ENCODE measurements around the gene SUMF1.
A peak's percentile ranks its signal among the peaks of the same experiment; 100 is the strongest.

Gene SUMF1

DNA sequence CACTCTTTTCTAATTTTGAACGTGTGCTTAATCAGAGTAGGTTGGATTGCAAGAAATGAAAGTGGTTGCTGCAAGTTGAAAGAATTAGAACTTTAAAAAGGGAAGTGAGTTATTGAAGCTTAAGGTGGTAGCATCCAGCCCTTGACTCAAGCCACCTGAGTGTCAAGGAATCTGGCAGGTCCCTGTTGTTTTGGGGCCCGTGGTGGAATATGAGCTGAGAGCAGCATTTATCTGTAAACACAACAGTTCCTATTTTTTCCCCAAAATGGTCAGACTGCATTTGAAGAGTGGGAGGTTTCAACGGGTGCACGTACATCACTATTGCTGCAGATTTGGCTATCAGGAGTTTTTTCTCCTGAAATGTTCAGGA is 27.8 kb upstream of the SUMF1 start:
- DNase-seq = peak; percentile 27
- H3K9me2 ChIP-seq (replicated peaks; ENCODE audit: insufficient read depth, low read length) = no peaks in the 10 kb centered on the region
- peak overlapping the region; percentile 84 for H2AFZ ChIP-seq (ENCODE audit: low read length)
- H3K4me3 ChIP-seq (ENCODE audit: low read length) = peak overlapping the region; percentile 77
- no peak overlapping the region for H3K27ac ChIP-seq (ENCODE audit: low read length)
- H3K9ac ChIP-seq (ENCODE audit: low read length) = peak overlapping the region; percentile 27; the same call in 1 of the 2 replicates
- TF ChIP-seq, protein P1, sequence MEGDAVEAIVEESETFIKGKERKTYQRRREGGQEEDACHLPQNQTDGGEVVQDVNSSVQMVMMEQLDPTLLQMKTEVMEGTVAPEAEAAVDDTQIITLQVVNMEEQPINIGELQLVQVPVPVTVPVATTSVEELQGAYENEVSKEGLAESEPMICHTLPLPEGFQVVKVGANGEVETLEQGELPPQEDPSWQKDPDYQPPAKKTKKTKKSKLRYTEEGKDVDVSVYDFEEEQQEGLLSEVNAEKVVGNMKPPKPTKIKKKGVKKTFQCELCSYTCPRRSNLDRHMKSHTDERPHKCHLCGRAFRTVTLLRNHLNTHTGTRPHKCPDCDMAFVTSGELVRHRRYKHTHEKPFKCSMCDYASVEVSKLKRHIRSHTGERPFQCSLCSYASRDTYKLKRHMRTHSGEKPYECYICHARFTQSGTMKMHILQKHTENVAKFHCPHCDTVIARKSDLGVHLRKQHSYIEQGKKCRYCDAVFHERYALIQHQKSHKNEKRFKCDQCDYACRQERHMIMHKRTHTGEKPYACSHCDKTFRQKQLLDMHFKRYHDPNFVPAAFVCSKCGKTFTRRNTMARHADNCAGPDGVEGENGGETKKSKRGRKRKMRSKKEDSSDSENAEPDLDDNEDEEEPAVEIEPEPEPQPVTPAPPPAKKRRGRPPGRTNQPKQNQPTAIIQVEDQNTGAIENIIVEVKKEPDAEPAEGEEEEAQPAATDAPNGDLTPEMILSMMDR (IDR thresholded peaks at IDR 0.05; ENCODE audit: low read length) = no peak
- TF ChIP-seq EZH2phosphoT487 (IDR thresholded peaks at IDR 0.05; ENCODE audit: low read length) = no peak
- TF ChIP-seq EZH2 (optimal IDR thresholded peaks at IDR 0.05; ENCODE audit: low read depth, low read length) = no peak
- H3K36me3 ChIP-seq (replicated peaks; ENCODE audit: insufficient read depth, low read length) = no peaks in the 10 kb centered on the region
- H3K9me3 ChIP-seq (replicated peaks; ENCODE audit: insufficient read depth, low read length) = no peaks in the 10 kb centered on the region
- H3K4me2 ChIP-seq (ENCODE audit: low read depth, low read length) = peak overlapping the region; percentile 92
- H3K79me2 ChIP-seq (ENCODE audit: low read length) = no peaks in the 10 kb centered on the region
- H3K27me3 ChIP-seq (replicated peaks; ENCODE audit: insufficient read depth, low read length) = no peaks in the 10 kb centered on the region
- H4K20me1 ChIP-seq (ENCODE audit: insufficient read depth, low read length) = no peaks in the 10 kb centered on the region
- no peaks in the 10 kb centered on the region for H3K4me1 ChIP-seq (ENCODE audit: low read length)
- H3F3A ChIP-seq (ENCODE audit: insufficient read depth, low read length) = peaks cover 13% of the 10 kb centered on the region

DNA sequence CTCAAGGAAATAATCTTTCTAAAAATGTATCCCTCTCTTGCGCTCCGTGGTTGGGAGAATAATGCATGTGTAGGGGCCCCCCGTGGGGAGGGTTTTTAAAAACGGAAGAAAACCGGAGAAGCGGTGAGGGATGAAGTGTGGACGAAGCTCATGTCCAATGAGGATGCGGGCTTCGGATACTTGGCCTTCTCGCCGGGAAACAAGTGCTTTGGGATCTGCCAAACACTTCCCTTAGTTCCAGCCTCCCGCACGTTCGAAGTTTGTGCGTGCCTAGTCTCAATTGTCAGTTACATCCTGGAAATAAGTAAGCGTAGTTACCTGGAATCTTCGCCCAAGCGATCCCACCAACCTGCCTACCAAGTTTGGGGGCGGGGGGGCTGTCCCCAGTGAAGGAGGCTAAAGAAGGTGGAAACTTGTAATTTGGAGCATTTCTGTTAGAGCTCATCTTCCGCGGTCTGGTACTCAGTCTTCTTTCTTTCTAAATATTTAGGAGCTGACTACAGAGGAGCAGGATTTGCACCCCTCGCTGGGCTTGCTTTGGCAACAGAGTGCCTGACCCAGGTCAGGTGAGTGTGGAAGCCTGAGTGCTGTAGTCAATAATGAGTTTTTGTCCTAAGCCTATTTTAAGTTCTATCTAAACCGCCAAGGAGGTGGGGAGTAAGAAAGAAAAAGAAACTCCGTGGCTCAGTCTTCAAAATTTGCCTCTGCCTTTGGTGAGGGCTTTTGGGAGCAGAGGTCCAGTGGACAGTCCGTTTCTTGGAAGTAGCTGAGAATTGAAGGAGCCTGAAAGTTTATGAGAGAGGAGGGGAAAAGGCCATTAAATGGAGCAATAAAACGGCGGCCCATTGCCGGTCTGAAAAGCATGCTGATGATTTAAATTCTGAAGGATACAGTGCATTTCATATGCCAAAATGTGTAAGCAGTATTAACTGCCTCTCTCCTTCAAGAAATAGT is 27.1 kb upstream of the SUMF1 start:
- H3K4me3 ChIP-seq (ENCODE audit: low read length) = peak overlapping the region; percentile 77
- H3K36me3 ChIP-seq (replicated peaks; ENCODE audit: insufficient read depth, low read length) = no peaks in the 10 kb centered on the region
- H2AFZ ChIP-seq (ENCODE audit: low read length) = peak overlapping the region; percentile 84
- peaks cover 13% of the 10 kb centered on the region for H3F3A ChIP-seq (ENCODE audit: insufficient read depth, low read length)
- no peaks in the 10 kb centered on the region for H3K4me1 ChIP-seq (ENCODE audit: low read length)
- TF ChIP-seq EZH2phosphoT487 (IDR thresholded peaks at IDR 0.05; ENCODE audit: low read length) (no peak), EZH2 (optimal IDR thresholded peaks at IDR 0.05; ENCODE audit: low read depth, low read length) (no peak)
- TF ChIP-seq, protein P1 (IDR thresholded peaks at IDR 0.05; ENCODE audit: low read length) = no peak
- H4K20me1 ChIP-seq (ENCODE audit: insufficient read depth, low read length) = no peaks in the 10 kb centered on the region
- no peaks in the 10 kb centered on the region for H3K27me3 ChIP-seq (replicated peaks; ENCODE audit: insufficient read depth, low read length)
- no peak for DNase-seq
- H3K9me2 ChIP-seq (replicated peaks; ENCODE audit: insufficient read depth, low read length) = no peaks in the 10 kb centered on the region
- H3K4me2 ChIP-seq (ENCODE audit: low read depth, low read length) = peak overlapping the region; percentile 92
- H3K27ac ChIP-seq (ENCODE audit: low read length) = no peak overlapping the region
- H3K9me3 ChIP-seq (replicated peaks; ENCODE audit: insufficient read depth, low read length) = no peaks in the 10 kb centered on the region
- peak overlapping the region; percentile 27; the same call in 1 of the 2 replicates for H3K9ac ChIP-seq (ENCODE audit: low read length)
- H3K79me2 ChIP-seq (ENCODE audit: low read length) = no peaks in the 10 kb centered on the region

DNA sequence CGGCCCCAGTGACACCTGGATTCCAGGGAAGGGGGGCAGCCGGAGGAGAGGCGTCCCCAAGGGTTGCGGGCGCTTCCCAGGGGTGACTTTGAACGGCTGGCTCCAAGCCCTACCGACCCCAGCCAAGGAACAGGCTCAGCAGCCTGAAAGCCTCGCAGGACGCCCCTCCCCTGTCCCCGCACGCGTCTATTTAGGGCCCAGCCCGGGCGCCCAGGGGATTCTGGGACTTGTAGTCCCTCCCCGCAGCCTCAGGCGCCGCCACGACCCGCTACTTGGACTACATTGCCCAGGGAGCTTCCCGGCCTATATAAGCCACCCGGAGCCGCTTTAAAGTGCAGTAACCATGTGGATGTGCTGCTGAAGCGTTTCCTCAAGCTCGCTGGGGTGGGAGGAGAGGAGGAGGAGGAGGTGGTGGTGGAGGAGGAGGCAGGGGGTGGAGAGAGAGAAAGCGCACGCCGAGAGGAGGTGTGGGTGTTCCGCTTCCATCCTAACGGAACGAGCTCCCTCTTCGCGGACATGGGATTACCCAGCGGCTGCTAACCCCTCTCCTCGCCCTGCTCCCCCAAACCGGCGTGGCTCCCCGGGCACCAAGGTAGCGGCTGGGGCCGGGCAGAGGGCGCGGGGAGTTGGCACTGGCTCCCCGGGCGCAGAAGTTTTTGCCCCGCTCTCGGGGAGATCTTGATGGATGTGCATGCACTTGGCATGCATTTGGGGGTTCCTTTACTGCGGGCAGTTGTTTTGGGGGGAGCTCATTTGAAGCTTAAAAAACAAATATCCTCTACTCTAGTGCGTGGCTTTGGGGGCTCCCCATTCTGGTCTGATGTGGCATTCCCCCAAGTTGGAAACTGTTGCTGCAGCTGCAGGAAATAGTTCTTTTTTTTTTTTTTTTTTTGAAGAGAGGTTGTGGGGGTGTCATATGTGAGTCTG is 26.2 kb upstream of the SUMF1 start, which contains the start of gene ITPR1:
TSS of gene ITPR1 (plus strand) at position 335 of the 927 bp plus-strand sequence. CDS start 23,144 bp downstream, outside the sequence.
- Histone ChIP-seq H3K9ac (ENCODE audit: low read length) (peak within 1 kb of the TSS; percentile 55), H3K4me2 (ENCODE audit: low read depth, low read length) (peak within 1 kb of the TSS; percentile 92), H3K36me3 (replicated peaks; ENCODE audit: insufficient read depth, low read length) (no peaks in the 10 kb centered on the region), H3K27ac (ENCODE audit: low read length) (no peak within 1 kb of the TSS), H3K9me2 (replicated peaks; ENCODE audit: insufficient read depth, low read length) (no peaks in the 10 kb centered on the region), H3F3A (ENCODE audit: insufficient read depth, low read length) (peaks cover 13% of the 10 kb centered on the region), H3K27me3 (replicated peaks; ENCODE audit: insufficient read depth, low read length) (no peaks in the 10 kb centered on the region), H2AFZ (ENCODE audit: low read length) (peak within 1 kb of the TSS; percentile 94), H3K79me2 (ENCODE audit: low read length) (no peaks in the 10 kb centered on the region), H3K4me1 (ENCODE audit: low read length) (no peaks in the 10 kb centered on the region), H3K4me3 (ENCODE audit: low read length) (peak within 1 kb of the TSS; percentile 77), H3K9me3 (replicated peaks; ENCODE audit: insufficient read depth, low read length) (no peaks in the 10 kb centered on the region), H4K20me1 (ENCODE audit: insufficient read depth, low read length) (no peaks in the 10 kb centered on the region)
- no peak for TF ChIP-seq EZH2 (optimal IDR thresholded peaks at IDR 0.05; ENCODE audit: low read depth, low read length)
- TF ChIP-seq, protein P1 (IDR thresholded peaks at IDR 0.05; ENCODE audit: low read length) = no peak
- no peak for TF ChIP-seq EZH2phosphoT487 (IDR thresholded peaks at IDR 0.05; ENCODE audit: low read length)
- peak; percentile 99 for DNase-seq
